HG03045 (cell line): ENCODE measurements around the gene FAM120A.
"Not testable (repeated sequence)": the region's sequence is repeated elsewhere in the genome, so short reads cannot be mapped to it uniquely, and the experiment has no call there.

Experiments used
- ATAC-seq: cut with Tn5 transposase; IDR thresholded peaks from one replicate; pipeline ENCODE4 v1.9.1; 2021; ENCODE audit warnings: mild to moderate bottlenecking, moderate library complexity; ENCODE audit not compliant: unreplicated experiment

The FAM120A gene

DNA sequence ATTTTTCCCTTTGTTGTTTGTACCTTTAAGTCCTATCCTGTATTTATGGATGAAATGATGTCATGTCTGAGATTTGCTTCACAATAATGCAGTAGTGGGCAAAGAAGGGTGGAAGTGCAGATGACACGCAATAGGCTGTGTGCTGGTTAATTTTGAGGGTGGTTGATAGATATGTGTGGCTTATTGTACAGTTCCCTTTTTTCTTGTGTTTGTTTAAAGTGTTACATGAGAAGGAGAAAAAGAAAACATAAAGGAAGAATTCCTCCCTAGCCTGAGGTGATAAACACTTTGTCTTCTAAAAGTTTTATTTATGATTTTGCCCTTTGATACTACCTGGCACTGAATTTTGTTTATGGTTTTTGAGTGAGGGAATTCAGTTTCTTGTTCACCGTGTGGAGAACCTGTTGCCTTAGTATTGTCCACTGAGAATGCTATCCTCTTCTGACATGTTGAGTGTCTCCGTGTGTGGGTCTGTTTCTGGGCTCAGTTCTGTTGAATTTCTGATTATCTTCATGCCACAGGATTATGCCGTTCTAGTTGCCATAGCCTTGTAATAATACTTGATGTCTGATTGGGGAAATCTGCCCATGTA, 54.2 kb downstream of the FAM120A start:
- no peak for ATAC-seq

DNA sequence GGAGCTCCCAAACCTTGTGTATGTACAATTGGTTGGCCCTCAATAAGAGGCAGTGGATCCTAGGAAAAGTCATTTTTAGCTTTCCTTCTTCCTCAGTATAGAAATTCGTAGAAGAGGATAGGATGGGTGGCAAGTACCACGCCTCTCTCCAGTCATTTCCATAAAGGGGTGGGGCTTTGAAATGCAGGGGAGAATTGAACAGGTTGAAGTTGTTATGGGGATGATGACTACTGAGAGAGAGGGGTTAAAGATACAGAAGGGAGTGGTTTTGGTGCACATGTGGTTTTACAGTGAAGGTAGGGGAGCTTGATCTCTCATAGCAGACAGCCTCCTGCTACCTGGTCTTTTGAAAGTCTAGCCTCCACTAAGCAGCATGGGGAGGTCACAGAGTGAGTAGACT, 56.3 kb downstream of the FAM120A start:
- ATAC-seq = no peak

DNA sequence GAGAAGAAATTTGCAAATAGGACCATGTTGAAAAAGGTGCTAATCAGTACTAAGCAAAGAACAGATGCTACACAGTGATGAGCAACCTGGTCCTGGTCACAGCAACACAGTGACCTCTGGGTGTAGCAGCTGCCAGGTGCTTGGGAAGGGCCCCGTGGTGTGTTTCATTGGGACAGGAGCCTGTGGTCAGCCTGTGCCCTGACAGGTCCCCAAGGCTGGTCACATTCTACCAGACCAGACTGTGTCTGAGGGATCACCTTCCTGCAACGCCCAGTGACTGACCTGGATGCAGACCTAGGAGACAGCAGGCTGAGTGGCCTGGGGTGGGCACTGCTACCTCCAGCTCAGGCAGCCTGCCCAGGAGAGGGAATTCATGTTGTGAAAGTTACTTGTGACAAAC, 56.7 kb downstream of the FAM120A start:
- no peak for ATAC-seq

DNA sequence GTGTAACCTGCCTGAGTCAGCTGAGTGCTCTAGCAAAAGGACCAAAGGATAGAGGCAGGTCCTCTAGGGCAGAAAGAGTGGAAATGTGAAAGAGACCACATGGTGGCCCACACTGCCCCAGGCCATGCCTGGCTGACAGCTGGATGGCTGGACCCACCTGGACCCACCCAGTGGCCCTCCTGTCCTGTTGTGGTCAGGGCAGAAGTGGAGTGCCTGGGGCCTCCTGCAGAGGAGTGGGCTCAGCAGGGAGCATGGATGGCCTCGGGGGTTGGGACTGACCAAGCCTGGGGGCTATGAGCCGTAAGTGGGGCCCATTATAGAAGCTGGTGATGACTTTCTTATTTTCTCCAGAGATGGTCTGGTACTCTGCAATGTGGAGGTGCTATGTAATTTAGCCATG, 57.6 kb downstream of the FAM120A start:
- ATAC-seq = no peak

DNA sequence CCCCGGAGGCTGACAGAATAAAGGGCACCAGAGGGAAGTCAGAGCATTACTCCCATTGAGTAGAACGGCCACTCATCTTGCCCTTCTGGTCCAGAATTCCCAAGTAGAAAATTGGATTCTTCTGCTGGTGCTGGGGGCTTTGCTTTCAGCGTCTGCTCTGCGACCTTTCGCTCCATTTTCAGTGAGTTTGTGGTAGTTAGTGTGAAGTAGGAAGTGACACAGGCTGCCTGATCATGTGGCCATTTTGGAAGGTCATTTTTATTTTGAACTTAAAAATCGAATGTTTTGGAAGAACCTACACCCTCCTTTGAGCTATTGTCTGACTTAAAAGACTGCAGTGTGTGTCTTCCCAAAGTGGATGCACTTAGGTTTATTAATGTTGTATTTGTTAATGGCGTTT, 58.6 kb downstream of the FAM120A start:
- ATAC-seq = no peak

DNA sequence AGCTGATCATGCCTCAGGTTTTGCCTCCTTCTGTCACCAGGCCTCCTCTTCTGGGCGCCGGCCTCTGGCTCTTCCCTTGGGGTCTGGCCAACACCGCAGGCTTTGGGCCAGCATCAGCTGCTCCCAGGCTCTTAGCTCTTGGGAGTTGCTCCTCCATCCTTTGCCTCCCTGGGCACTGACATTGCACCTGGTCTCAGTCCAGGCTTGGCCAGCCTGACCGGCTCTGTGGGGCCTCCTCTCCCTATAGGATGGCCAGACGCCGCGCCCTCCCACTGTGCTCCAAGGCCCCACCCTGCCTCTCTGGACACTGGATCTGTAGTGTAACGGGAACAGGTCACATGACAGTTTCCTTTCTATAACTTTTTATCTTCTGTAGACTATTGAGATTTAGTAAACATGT, 59.7 kb downstream of the FAM120A start:
- not testable (repeated sequence) for ATAC-seq

DNA sequence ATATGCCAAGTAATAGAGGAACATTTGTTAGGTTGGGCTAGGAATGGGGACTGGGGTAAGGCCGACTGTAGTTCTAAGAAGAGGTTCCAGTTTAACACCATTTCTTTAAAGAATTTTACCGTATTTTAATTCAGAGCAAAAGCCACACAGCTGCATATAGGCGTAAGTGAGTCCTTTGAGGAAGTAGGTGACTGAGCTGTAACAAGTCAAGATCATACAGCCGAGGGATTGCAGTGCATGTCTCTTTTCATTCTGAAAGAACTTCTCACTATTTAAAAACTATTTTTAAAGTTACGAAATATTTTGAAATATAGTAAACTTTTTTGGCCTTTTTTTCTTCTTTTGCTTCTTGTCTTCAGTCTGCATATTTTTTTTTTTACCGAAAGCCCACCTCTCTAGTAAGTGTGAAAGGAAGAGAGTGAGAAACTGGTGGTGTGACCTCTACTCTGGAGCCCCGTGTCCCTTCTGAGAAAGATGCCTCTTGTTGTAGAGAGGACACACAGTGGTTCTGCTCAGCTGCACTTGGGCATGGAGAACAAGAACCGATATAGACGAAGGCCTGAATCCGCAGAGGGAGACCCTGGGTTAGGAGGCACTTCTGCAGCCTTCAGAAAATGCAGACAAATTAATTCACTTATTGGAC, 60.8 kb downstream of the FAM120A start:
- not testable (repeated sequence) for ATAC-seq

DNA sequence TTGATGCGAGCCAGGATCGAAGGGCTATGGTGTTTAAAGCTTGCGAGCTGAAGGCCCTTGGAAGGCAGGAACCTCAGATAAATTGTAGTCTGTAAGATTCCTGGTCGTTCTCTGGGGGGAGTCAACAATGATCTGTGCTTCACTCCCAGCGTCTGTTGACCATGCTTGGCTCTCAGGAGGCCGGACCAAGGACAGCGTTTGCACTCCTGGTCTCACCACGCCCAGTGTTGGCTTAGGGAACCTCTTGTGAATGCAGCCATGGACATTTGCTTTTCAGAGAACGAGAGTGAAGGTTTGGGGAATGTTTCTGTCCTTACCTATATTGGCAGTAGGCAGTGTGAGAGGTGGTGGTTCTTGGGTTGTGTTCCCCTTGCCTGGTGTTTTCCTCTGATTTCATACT, 62.1 kb downstream of the FAM120A start:
- ATAC-seq = no peak

DNA sequence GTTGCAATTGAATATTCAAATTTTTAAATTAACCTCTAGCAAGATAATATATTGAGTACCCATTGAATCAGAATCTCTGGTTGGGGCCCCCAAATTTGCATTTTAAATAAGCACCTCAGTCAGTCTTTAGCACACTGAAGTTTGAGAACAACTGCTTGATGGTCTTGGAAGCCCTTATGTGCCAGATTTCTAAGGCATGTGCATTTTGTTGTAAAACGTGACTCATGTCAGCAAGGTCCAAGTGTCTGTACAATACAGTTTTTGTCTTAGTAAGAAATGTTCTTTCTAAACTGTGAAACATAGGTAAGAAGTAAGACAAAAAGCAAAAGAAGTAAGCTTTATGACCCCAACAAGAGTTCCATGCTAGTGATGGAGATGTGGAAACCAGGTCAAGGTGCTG, 65.8 kb downstream of the FAM120A start:
- ATAC-seq = no peak

DNA sequence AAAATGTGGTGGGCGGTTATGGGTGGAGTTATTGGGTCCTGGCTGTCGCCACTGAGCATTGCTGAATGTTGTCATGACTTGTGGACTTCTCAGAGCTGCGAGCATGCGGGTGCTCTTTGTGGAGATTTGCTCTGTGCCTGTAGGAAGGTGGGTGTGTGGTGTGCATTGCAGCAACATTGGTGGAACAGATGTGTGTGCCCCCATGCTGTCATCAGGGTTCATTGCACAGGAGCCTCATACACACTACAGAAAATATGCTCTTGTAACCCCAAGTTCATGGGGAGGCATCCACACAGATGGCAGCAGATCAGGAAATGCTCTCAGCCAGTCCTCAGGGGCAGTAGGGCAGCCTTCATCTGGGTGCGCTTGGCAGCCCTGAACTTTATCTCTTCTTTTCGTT, 69.0 kb downstream of the FAM120A start:
- no peak for ATAC-seq

DNA sequence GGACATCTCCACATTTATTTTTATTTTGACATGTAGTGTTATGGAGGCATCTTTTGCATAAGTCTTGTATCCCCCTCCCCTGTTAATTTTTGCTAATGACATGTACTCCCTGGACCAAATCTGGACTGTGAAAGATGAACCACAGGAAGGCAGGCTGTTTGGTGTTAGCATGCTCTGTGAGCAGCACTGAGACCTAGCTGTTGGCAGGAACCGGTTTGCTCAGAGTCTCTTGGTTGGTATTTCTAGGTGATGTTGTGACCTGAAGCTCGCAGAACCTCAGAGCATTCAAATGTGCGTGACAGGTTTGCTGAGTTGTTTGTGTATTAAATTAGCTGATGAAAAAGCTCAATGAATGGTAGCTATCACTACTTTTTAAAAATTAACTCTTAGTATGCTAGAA, 71.3 kb downstream of the FAM120A start:
- ATAC-seq = no peak

DNA sequence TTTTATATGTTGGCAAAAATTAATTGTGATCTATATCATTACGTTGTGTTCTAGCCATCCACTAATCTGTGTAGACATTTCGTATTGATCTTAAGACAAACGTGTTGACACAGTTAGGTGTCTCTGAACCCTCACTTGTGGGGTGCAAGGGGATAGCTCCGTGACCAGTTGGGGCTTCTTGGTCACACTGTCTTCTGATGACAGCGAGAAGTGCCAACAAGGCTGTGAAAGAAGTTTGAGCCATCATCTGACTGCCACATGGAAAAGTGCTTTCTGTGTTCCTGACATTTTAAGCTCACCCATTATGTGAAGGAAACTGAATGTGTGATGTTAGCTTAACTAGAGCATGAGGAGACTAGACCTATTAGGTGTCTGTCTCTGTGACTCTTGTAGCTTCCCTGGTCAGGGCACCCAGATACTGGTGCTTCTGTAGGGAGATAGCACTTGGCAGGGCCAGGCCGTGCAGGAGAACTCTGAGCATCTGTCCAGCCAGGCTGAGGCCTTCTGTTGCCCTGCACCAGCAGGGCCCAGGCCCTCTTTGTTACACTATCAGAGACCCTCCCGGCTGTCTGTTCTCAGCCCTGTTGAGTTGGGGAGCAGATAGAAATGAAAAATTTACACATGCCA, 72.1 kb downstream of the FAM120A start:
- no peak for ATAC-seq

DNA sequence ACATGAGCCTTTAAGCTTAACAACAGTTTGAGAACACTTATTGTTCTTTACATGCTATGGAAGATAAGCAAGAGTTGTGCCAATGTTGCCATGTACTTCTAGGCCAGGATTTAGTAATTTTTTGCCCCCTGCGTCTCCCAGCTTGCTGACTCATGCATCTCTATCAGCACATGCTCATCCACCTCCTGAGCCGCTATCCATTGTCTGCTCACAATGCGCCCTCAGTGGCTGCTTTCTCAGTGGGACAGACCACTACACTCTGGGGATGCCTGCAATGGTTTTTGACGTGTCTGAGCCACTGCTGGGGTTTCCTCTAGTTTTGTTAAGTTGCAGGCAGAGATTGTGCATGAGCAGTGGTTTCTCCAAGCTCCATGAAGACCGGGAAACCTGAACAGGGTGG, 74.0 kb downstream of the FAM120A start:
- no peak for ATAC-seq

DNA sequence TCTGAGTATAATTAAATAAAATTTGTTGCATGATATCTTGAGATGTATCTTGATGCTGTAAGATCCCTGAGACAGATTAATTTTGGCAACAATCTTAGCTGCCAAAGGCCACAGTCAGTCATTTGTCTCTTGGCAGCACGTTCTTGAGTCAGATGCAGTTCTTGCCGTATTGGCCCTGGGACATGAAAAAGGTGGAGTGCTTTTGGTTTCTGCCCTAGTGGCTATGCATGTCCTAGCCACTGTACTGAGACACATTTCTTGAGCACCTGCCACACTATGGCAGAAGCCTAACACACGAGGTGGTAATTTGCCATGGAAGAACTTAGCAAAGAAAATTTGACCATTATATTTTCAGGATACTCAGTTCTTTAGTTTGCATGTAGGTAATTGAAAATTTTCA, 79.9 kb downstream of the FAM120A start:
- ATAC-seq = no peak

DNA sequence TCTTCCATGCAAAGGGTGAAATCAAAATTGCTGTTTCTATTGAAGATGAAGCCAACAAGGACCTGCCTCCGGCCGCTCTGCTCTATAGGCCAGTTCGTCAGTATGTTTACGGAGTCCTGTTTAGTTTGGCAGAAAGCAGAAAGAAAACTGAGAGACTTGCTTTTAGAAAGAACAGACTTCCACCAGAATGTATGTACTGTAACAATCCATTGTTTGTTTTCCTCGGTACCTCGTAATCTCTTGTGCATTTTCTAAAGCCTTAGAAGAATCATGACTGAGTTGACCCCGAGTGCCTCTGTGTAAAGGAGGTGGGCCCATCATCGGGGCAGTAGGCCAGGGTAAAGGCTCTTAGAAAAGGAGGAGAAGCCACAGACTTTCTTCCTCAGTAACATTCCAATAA, 80.7 kb downstream of the FAM120A start:
- no peak for ATAC-seq

DNA sequence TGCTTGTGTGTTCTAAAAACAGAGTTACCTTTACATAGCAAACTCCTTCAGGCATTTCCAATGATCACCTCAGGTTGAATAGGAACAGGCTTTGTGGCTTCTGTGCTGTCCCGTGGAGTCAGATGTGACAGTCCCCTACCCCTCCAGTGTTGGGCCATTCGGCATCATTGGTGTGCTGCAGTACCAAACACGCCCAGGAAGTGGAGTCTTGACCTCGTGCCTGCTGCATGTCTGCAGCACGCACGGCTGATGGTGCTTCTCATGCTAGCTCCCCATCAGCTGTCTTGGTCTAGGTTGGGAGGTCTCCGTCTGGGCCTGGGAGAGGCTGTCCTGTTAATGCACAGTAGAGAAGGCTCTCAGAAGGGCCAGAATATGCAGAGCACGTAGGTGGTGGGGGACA, 82.4 kb downstream of the FAM120A start:
- no peak for ATAC-seq

DNA sequence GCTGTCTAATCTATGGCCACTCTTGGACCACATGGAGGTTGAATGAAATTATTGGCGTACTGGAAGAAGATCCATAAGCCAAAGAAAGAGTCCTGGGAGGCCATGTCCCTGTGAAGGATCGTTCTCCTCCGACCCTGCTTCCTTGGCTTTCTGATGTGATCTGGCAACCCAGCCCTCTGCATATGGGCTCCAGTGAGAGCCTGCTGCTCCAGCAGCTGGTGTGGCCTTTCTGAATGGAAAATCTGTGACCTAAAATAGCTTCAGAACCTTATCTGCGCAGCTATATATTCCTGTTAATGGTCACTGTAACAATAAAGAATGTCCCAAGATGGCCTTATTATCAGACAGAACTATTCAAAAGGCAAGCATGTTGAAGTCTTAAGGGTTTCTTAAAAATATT, 84.7 kb downstream of the FAM120A start:
- ATAC-seq = no peak

DNA sequence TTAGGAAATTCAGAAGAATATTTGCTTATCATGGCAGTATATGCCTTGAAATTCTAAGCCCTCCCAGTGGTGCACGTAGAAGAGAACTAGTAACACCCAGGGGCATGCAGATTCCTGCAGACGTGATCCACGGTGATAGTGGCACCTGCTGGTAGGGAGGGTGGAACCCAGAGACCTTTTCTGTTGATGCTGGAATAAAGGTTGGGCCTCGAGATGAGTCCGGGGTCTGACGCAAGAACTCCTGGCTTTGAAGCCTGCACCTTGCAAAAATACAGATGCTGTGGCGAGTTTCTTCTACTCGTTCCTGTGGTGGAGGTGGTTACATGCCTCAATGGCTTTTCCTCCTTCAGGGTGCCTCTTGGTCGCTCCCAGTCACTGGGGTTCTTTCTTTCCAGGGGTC, 85.4 kb downstream of the FAM120A start:
- no peak for ATAC-seq

DNA sequence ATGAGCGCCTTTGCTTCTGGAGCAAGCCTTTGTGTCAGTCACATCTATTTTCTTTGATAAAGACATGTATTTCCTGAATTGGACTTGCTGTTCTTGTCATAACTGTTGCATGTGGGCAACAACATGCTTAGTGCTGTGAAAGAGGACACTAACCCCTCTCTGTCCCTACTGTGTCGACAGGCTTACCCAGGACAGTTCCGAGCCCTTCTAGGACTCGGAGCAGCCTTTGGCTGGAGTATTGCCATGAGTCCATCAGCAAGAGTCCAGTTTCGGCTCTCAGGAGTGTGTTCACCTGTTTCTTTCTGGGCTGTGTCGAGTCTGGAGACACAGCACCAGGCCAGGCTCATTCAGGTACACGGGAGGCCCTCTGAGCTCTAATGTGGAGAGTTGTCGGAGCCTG, 88.8 kb downstream of the FAM120A start:
- ATAC-seq = no peak

DNA sequence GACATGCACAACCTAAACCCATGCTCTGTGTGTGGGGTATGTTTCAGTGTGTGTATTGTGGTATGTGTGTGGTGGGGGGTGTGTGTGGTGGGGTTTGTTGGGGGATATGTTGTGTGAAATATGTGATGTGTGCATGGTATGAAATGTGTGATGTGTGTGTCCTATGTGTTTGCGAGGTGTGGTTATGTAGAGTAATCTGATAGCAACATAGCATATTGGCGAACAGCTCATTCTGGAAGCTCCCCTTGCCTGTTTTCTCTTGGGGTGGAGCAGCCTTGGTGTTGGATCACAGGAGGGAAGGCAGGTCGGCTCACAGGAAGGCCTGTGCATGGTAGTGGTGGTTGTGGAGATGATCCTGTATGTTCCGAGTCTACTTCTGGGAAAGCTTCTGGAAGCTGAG, 89.5 kb downstream of the FAM120A start:
- ATAC-seq = no peak

DNA sequence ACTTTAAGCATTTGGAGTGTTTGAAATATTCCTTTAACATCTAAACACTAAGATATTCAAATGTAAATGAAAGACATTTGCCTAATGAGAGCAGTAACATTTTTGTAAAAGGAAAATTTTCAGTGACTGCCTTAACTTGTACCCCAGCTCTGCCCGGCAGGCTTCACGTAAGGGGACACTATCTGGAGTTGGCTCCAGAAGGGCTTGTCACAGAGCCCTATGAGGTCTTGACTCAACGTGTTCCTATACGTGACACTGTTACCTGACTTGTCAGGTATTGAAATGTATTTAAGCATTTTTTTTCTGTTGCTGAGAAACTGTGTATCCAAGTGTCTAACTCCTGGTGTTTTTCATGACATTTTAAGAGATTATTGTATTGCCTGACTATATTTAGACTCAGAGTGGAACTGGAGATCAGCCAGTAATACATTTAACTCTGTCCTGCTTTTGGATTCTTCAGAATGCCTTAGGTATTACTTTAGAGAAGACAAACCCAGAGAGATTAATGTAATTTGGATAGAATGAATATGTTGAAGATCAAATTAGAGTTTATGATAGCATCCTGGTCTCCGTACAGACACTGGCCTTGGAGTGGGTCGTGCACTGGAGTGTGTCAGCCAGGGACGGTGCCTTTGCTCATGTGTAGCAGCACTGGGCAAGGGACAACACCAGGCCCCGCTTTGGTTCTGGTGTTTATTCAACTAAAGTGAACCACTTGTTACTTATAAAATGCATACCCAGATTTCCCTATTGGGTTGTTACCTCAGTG, 90.3 kb downstream of the FAM120A start:
- no peak for ATAC-seq

DNA sequence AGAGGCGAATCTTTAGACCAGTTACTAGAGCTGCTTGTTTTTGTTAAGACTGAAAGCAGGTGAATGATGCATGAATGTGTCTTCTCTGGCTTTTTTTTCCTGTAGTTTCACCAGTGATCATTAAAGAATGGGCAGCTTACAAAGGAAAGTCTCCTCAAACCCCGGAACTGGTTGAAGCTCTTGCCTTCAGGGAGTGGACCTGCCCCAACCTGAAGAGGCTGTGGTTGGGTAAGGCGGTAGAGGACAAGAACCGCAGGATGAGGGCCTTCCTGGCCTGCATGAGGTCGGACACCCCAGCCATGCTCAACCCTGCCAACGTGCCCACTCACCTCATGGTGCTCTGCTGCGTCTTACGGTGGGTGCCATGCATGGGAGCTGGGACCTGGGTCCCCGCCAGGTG, 91.6 kb downstream of the FAM120A start:
- no peak for ATAC-seq
